Neural progenitor cell (in vitro differentiated cells): ENCODE results near the gene UGT1A4. TPM values are rescaled to one million over a fixed set of nuclear protein-coding genes. Genes with fewer than 3 reads are reported as not detected.

Experiments
- DNase-seq: peaks from one replicate; pipeline ENCODE4 v3.0.0-alpha.2; 2016; ENCODE audit warnings: low spot score
- H2AFZ ChIP-seq: fragments of 200-600 bp; sonication (generic); replicated peaks from 2 replicates; pipeline ENCODE4 v1.6.1; 2016; ENCODE audit warnings: antibody characterized with exemption
- H3F3A ChIP-seq: fragments of 200-600 bp; sonication (generic); 2 replicates; pipeline ENCODE4 v1.6.1; 2016; ENCODE audit warnings: antibody characterized with exemption, low read depth
- H3K27ac ChIP-seq: fragments of 200-600 bp; sonication (generic); 2 replicates; pipeline ENCODE4 v1.5.1; 2016; ENCODE audit warnings: mild to moderate bottlenecking
- H3K27me3 ChIP-seq: fragments of 200-600 bp; sonication (generic); 2 replicates; pipeline ENCODE4 v1.6.1; 2016; ENCODE audit warnings: mild to moderate bottlenecking, moderate library complexity
- H3K36me3 ChIP-seq: fragments of 200-600 bp; sonication (generic); 2 replicates; pipeline ENCODE4 v1.5.1; 2016
- H3K4me1 ChIP-seq: fragments of 200-600 bp; sonication (generic); 2 replicates; pipeline ENCODE4 v1.6.1; 2016; ENCODE audit warnings: mixed run types
- H3K4me2 ChIP-seq: fragments of 200-600 bp; sonication (generic); 2 replicates; pipeline ENCODE4 v1.6.1; 2016
- H3K4me3 ChIP-seq: fragments of 200-600 bp; sonication (generic); 2 replicates; pipeline ENCODE4 v1.5.1; 2016
- H3K79me2 ChIP-seq: fragments of 200-600 bp; sonication (generic); 2 replicates; pipeline ENCODE4 v1.6.1; 2016; ENCODE audit warnings: low read depth
- H3K9ac ChIP-seq: fragments of 200-600 bp; sonication (generic); 2 replicates; pipeline ENCODE4 v1.6.1; 2016
- H3K9me3 ChIP-seq: fragments of 200-600 bp; sonication (generic); 2 replicates; pipeline ENCODE4 v1.5.1; 2016; ENCODE audit warnings: low read depth
- H4K20me1 ChIP-seq: fragments of 200-600 bp; sonication (generic); 2 replicates; pipeline ENCODE4 v1.6.1; 2016; ENCODE audit warnings: low read depth
- H3K27ac Mint-ChIP-seq: 3 replicates; pipeline ENCODE4 v1.8.0; 2021; ENCODE audit warnings: mixed read lengths
- H3K27me3 Mint-ChIP-seq: 2 replicates; pipeline ENCODE4 v1.8.0; 2022; ENCODE audit warnings: low read depth, mild to moderate bottlenecking, inconsistent platforms, moderate library complexity, mixed read lengths; ENCODE audit not compliant: insufficient read depth
- H3K36me3 Mint-ChIP-seq: 3 replicates; pipeline ENCODE4 v1.8.0; 2021; ENCODE audit warnings: mixed read lengths
- H3K4me1 Mint-ChIP-seq: 3 replicates; pipeline ENCODE4 v1.8.0; 2021; ENCODE audit warnings: mixed read lengths
- H3K4me3 Mint-ChIP-seq: 3 replicates; pipeline ENCODE4 v1.8.0; 2021; ENCODE audit warnings: mild to moderate bottlenecking, moderate library complexity, mixed read lengths
- H3K9me3 Mint-ChIP-seq: 3 replicates; pipeline ENCODE4 v1.8.0; 2020; ENCODE audit warnings: mixed read lengths
- CTCF ChIP-seq: fragments of 200-600 bp; sonication (generic); IDR thresholded peaks from 2 replicates; pipeline ENCODE4 v1.5.1; 2017; ENCODE audit warnings: antibody characterized with exemption, mild to moderate bottlenecking
- EZH2 ChIP-seq: fragments of 200-600 bp; sonication (generic); IDR thresholded peaks from 2 replicates; pipeline ENCODE4 v1.6.1; 2017; ENCODE audit warnings: antibody characterized with exemption, mild to moderate bottlenecking, moderate library complexity
- EZH2phosphoT487 ChIP-seq: fragments of 200-600 bp; sonication (generic); IDR thresholded peaks from 2 replicates; pipeline ENCODE4 v1.6.1; 2017; ENCODE audit warnings: antibody characterized with exemption
- total RNA-seq: library from RNA; depleted of rRNA; stranded (reverse); fragments of >200 nt; gene quantifications from 2 replicates; pipeline ENCODE4 v1.2.3, GENCODE V29; 2015; ENCODE audit warnings: low replicate concordance

Gene UGT1A4
- total RNA-seq, 1 donor from 2014 or later = not detected

- no peaks in the 10 kb centered on the region for H3K9me3 ChIP-seq
- H3K4me1 ChIP-seq = no peaks in the 10 kb centered on the region
- H3K27me3 ChIP-seq = no peaks in the 10 kb centered on the region
- peaks cover 1% of the 10 kb centered on the region for H3K36me3 Mint-ChIP-seq
- H3K4me2 ChIP-seq = no peak overlapping the region
- no peaks in the 10 kb centered on the region for H4K20me1 ChIP-seq
- H3K4me1 Mint-ChIP-seq = peaks cover 4% of the 10 kb centered on the region
- H3K4me3 ChIP-seq = no peak overlapping the region
- no peaks in the 10 kb centered on the region for H3K36me3 ChIP-seq
- H3K9me3 Mint-ChIP-seq = peaks cover 3% of the 10 kb centered on the region
- no peaks in the 10 kb centered on the region for H3F3A ChIP-seq
- no peak overlapping the region for H3K4me3 Mint-ChIP-seq
- DNase-seq = no peak
- no peak overlapping the region for H3K27ac ChIP-seq
- no peak overlapping the region for H3K9ac ChIP-seq
- H3K27me3 Mint-ChIP-seq = peaks cover 6% of the 10 kb centered on the region
- no peak for TF ChIP-seq CTCF
- TF ChIP-seq EZH2phosphoT487 = no peak
- no peak for TF ChIP-seq EZH2
- H3K79me2 ChIP-seq = no peaks in the 10 kb centered on the region
- H2AFZ ChIP-seq = no peak overlapping the region
- H3K27ac Mint-ChIP-seq = peak overlapping the region; percentile 59
Observed at GRCh38 chr2:233821709-233822100, 103.2 kb downstream of the UGT1A4 start.

- Mint-ChIP-seq H3K27ac (no peak overlapping the region), H3K4me3 (no peak overlapping the region), H3K36me3 (peaks cover 1% of the 10 kb centered on the region), H3K9me3 (peaks cover 3% of the 10 kb centered on the region), H3K4me1 (peaks cover under 1% of the 10 kb centered on the region), H3K27me3 (peaks cover 4% of the 10 kb centered on the region)
- Histone ChIP-seq H3K4me2 (no peak overlapping the region), H2AFZ (no peak overlapping the region), H4K20me1 (no peaks in the 10 kb centered on the region), H3K4me3 (no peak overlapping the region), H3K27me3 (no peaks in the 10 kb centered on the region), H3K36me3 (no peaks in the 10 kb centered on the region), H3K9me3 (no peaks in the 10 kb centered on the region), H3K4me1 (no peaks in the 10 kb centered on the region), H3K9ac (no peak overlapping the region), H3K79me2 (no peaks in the 10 kb centered on the region), H3F3A (no peaks in the 10 kb centered on the region), H3K27ac (no peak overlapping the region)
- no peak for TF ChIP-seq EZH2phosphoT487
- no peak for TF ChIP-seq EZH2
- no peak for TF ChIP-seq CTCF
- no peak for DNase-seq
Observed at GRCh38 chr2:233822101-233822771, 103.7 kb downstream of the UGT1A4 start.

Other genes with a start within 250 kb of the UGT1A4 start
- gene USP40, start 152.0 kb upstream of the UGT1A4 start, total RNA-seq = 15.1 and 32.9 TPM in 2 replicates
- not detected in 2 replicates for gene UGT1A8, start 101.1 kb upstream of the UGT1A4 start, total RNA-seq
- not detected in 2 replicates for gene UGT1A10, start 82.3 kb upstream of the UGT1A4 start, total RNA-seq
- gene UGT1A9, start 46.8 kb upstream of the UGT1A4 start, total RNA-seq = not detected in 2 replicates
- gene UGT1A7, start 36.8 kb upstream of the UGT1A4 start, total RNA-seq = not detected in 2 replicates
- not detected in 2 replicates for gene UGT1A6, start 25.8 kb upstream of the UGT1A4 start, total RNA-seq
- not detected in 2 replicates for gene UGT1A5, start 5.8 kb upstream of the UGT1A4 start, total RNA-seq
- gene UGT1A3, start 10.3 kb downstream of the UGT1A4 start, total RNA-seq = not detected in 2 replicates
- not detected in 2 replicates for gene UGT1A1, start 41.5 kb downstream of the UGT1A4 start, total RNA-seq
- gene MROH2A, start 59.6 kb downstream of the UGT1A4 start, total RNA-seq = not detected in 2 replicates
- gene HJURP, start 135.8 kb downstream of the UGT1A4 start, total RNA-seq = 101 and 109 TPM in 2 replicates
- gene TRPM8, start 198.6 kb downstream of the UGT1A4 start, total RNA-seq = 4.9 and 7.5 TPM in 2 replicates